ENCODE results near the gene ITGA2B.
A peak's percentile ranks its signal among the peaks of the same experiment; 100 is the strongest.
"Not testable (repeated sequence)": the region's sequence is repeated elsewhere in the genome, so short reads cannot be mapped to it uniquely, and the experiment has no call there.

The ITGA2B gene

DNA sequence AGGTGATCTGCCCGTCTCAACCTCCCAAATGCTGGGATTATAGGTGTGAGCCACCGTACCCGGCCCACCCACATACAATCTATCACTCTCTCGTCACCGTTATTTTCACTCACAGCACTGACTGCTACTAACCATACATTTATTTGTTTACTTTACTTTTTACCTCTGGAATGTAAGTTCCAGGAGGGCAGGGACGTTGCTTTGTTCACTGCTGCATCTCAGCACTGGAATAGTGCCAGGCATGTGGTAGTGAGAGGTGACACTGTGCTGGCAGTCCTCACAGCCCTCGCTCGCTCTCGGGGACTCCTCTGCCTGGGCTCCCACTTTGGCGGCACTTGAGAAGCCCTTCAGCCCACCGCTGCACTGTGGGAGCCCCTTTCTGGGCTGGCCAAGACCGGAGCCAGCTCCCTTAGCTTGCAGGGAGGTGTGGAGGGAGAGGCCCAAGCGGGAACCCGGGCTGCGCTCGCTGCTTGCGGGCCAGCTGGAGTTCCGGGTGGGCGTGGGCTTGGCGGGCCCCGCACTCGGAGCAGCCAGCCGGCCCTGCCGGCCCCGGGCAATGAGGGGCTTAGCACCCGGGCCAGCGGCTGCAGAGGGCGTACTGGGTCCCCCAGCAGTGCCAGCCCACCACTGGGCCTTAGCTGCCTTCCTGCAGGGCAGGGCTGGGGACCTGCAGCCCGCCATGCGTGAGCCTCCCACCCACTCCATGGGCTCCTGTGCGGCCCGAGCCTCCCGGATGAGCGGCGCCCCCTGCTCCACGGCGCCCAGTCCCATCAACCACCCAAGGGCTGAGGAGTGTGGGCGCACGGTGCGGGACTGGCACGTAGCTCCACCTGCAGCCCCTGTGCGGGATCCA, 20.8 kb downstream of the ITGA2B start:
- not testable (repeated sequence) for DNase-seq

DNA sequence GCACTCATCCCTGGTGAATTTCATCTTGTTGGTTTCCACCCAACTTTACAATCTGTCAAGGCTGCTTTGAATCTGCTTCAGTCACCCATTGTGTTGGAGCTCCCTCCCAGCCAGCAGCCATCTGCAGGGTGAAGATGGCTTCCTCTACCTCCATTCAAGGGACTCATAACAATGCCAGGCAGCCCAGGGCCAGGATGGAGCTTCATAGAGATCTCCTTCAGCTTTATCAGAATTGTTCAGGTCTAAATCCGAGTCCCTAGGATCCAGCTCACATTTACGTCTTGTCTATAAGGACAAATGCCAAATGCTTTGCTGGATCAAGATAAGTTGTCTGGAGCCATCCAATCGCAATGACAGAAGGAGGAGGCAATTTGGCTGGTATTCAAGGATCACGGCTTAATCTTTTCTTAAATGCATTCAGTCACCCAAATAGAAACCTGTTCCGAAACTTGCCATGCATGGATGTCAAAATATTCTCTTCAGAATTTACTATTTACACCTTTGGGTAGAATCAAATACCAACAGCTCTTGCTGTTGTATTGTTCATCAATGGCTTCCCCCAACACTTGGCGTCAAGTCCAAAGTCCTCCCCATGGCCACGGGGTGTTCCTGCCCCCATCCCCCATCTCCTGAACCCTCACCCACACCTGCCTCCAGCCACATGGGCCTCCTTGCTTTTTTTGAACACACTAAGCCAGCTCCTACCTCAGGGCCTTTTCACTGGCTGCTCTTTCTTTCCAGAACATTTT, 22.0 kb downstream of the ITGA2B start:
- no peak for DNase-seq

DNA sequence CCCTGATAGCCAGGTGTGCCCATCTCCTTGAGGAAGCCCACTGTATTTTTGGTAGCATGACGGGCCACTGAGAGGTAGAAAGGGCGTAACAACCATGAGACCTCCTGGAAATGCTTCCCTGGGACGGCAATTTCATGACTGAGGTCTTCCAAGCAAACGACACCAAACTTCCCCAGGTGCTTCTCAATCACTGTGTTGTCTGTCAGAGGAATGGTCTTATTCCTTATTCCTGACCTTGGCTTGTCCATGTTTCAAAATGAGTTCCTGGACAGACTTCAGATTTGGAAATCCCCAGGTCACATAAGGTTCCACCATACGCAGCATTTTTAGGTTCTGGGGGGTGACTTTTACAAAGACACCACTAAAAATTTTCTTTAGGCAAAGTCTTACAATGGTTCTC, 24.4 kb downstream of the ITGA2B start:
- DNase-seq: not testable (repeated sequence)

DNA sequence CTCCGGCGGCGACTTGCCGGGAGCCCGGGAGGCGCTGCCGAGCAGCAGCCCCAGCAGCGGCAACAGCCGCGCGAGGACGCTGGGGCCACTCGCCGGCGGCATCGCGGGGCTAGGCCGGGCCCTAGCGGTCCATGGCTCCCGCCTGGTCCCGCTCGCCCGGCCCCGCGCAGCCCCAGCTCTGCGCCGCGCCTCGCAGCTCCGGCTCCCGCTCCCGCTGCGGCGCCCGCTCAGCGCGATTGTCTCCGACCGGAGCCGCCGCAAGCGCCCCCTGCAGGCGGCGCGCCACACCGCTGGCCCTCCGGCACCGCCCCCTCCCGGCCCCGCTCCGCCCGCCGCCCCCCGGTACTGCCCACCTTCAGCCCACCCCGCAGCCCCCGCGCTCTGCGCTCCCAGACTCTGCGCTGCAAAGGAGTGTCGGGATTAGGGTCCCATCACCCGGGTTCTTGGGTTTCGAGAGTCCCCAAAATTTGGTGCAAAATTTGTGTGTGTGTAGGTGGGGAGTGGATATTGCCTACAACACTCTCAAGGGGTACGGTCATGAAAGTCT, 25.8 kb downstream of the ITGA2B start, which contains the start of gene FAM171A2:
Gene FAM171A2, minus strand, starts transcription at position 241 of the 547 bp plus-strand sequence. Its CDS starts 139 bp downstream, at position 102.
- peak; percentile 59 for DNase-seq

DNA sequence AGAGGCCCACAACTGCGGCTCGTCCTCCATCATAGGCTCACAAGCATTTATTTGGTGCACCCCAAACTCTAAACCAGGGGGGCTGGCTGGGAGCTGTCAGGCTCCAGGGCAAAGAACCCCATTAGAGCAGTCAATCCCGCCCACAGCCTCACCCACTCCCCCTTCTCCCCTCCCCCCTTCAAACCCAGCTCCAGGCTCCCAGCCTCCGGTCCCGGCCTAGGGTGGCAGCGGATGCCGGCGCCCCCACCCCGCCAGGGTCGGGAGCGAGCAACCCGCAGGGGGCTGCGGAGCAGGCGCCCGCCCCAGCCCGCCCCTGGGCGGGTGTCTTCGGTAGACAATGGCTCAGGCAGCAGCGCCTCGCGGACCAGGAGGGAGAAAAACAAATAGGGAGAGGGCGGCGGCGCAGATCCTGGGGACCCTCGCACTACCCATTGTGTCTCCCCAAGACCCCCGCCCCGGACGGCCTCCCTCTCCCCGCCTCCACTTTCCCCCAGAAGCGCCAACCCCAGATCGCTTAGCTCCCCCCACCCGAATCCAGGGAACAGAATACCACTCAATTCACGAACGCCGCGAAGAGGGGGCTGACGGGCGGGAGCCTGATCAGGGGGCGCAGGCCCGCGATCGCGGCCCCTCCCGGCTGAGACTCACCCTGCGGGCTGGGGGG, 26.4 kb downstream of the ITGA2B start:
- no peak for DNase-seq

DNA sequence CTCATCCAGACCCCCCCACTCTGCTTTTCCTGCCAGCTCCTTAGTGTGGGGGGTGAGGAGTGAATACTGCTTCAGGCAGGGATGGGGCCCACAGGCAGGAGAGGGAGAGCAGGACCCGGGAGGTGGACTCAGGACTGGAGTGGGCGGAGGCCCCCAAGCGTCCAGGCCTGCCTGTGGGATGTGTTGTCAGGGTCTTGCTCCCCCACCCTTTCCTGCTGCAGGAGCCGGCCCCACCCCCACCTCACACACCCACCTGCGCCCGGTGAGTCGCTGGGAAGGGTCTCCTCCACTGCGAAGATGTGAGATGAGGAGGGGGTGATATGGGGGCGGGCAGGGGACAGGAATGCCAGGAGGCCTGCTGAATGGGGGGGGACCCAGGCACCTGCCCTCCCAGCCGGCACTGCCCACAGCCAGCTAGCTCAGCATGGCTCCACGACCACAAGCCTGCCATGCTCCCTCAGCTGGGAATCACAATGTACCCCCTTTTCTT, 26.9 kb downstream of the ITGA2B start:
- no peak for DNase-seq

DNA sequence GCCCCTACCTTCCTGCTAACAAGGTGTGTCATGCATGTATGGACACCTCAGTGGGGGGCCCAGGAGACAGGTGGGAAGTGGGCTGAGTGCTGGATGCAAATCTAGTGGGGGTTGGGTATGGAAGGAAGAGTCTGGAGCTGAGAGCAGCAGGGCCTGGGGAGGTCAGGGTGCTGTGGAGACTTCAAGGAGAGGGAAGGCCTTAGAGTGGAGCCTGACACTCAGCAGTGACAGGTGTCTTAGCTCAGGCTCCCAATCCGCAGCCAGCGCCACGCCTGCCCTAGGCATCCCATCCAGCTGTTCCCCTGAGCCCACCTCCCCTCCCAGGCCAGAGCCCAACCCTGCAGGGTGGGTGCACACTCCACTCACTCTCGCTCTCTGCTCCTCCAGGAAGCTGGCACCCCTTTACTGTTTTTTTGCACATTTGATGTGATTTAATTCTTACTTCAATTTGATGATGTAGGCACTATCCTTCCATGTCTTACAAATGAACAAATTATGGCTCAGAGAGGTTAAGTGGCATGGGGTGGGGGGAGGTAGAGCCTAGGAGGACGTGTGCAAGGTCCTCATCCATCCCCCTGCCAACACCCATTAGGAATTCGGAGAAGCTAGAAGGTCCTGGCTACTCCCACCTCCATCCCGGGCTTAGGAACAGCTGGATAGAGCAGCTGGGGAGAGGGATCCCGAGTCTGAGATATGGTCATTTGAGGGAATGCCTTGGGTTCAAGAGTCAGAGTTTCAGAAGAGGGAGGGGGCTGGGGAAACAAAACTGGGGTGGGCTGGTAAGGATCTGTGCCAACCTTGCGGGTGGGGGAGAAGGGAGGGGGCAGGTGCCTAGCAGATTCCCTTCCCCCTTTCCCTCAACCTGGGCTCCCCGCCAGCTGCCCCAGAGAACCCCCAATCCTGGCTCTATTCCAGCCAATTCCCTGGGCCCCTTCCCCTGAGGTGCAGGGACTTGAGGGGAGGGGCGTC, 27.9 kb downstream of the ITGA2B start:
- no peak for DNase-seq

DNA sequence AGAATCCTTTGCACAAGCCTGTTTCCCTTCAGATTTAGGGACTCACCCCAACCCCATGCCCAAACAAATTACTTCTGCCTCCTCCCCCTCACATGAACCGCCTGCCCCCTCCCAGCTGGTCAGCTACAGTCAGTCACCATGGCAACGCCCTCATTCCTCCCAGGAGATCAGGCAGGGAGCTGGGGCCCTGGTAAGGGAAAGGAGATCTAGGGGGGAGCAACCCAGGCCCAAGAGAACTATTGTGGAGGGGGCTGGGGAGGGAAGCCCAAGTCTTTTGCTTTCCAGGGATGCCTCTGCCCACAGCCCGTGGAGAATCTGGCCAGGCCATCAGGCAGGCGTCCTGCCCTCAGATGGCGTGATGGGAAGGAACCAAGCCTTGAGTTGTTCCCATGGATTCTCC, 28.6 kb downstream of the ITGA2B start:
- peak; percentile 49 for DNase-seq

DNA sequence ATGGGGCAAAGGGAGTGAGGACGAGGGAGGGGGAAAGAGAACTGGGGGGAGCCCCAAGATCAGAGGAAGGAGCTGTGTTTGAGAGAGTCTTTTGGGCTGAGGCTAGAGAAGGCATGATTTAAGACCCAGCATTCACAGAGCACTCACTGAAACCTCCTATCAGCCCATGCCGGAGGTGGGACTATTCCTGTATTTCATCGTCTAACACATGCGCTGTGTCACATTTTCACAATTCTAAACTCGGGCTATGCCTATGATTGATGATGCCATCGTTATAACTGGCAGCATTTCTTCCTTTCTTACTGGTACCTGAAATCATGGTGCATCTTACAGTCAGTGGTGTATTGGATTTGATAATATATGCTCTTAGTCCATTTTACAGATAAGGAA, 29.3 kb downstream of the ITGA2B start:
- no peak for DNase-seq

DNA sequence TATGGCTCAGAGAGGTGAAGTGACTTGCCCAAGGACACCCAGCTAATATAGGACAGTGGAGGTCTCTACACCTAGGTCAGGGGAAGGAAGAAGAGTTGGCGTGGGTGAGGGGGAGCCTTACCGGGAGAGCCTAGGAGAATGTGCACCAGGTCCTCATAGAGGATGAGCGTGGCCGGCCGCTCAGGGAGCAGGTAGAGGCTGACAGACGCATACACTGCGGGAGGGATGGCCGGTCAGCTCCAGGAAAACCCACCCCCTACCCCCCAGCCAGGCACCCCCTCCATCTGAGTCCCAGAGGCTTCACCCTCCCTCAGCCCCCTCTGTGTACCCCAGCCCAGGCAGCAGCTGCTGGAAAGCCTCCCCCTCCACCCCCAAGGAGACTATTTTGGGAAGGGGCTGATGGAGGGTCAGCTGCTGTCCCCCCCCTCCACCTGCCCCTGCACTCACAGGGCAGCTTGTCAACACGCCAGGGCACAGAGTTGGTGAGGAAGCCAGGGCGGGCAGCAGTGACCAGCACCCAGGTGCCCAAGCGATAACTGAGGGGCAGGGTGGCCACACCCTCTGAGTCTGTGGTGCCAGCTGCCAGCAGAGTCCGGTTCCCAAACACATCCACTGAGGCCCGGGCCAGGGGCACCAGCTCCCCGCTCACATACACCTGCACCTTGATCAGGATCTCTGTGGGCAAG, 29.8 kb downstream of the ITGA2B start:
- no peak for DNase-seq

DNA sequence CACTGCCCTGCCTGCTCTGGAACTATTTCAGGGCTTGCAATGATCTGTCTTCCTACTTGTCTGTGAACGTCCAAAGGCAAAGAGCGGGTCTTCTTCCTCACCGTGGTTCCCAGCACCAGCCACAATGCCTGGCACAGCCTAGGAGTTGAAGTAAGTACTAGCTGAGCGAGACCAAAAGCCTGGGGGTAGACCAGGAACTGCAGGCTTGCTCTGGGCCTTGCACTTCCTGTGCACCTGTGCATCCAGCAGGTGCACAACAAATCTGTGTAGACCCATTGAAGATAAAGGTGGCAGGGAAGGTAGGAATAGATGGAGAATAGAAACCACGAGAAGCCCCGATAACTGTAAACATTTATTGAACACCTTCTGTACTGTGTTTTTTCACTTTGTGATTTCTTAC, 30.4 kb downstream of the ITGA2B start:
- no peak for DNase-seq

DNA sequence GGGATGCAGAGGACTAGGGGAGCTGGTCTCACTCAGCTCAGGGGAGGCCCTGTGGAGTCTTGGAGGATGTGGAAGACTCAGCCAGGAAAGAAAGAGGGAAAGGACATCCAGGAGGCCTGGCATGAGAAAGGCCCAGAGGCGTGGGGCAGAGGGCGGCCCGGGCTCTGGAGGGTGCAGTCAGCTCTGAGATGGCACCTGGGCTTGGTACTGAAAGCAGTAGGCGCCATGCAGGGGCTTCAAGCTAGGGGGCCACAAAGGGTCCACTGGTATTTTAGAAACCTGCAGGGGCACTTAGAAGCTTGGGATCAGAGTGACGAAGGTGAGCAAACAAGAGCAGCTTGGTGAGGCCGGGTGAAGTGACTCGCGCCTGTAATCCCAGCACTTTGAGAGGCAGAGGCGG, 31.4 kb downstream of the ITGA2B start:
- no peak for DNase-seq

DNA sequence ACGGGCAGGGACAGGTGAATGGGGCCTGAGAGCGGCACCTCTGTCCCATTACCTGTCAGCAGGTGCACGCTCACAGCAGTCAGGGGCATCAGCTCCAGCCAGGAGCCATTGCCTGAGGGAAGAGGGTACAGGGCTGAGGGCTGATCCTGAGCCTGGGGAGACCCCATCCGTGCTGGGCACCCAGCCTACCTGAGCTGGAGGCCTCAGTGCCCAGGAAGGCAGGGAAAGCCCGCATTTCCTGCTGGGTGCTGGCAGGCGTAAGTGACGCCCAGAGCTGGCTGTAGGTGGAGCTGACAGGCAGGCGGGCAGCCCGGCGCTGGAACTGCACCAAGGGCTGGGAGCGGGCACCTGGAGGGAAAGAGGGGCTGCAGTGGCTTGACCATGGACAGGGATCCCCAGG, 33.2 kb downstream of the ITGA2B start:
- DNase-seq: no peak

DNA sequence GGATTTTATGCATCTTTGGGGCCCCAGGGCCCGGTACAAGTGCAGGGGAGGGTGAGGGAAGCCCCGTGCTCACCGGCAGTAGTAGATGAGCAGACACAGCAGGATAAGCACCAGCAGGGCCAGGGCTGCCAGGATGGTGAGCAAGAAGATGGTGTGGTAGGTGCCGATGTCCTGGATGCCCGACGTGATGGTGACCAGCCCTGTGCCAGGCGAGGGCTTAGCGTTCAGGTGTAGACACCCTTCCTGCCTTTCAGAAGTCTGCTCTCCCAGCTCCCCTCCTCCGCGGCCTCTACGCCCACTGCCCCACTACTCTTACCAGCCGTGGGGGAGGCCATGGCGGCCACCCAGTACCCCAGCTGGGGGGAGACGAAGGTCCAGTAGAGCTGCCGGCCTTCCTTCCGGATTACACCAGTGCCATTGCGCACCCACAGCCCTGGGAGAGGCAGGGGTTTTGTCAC, 33.8 kb downstream of the ITGA2B start:
- DNase-seq: no peak

DNA sequence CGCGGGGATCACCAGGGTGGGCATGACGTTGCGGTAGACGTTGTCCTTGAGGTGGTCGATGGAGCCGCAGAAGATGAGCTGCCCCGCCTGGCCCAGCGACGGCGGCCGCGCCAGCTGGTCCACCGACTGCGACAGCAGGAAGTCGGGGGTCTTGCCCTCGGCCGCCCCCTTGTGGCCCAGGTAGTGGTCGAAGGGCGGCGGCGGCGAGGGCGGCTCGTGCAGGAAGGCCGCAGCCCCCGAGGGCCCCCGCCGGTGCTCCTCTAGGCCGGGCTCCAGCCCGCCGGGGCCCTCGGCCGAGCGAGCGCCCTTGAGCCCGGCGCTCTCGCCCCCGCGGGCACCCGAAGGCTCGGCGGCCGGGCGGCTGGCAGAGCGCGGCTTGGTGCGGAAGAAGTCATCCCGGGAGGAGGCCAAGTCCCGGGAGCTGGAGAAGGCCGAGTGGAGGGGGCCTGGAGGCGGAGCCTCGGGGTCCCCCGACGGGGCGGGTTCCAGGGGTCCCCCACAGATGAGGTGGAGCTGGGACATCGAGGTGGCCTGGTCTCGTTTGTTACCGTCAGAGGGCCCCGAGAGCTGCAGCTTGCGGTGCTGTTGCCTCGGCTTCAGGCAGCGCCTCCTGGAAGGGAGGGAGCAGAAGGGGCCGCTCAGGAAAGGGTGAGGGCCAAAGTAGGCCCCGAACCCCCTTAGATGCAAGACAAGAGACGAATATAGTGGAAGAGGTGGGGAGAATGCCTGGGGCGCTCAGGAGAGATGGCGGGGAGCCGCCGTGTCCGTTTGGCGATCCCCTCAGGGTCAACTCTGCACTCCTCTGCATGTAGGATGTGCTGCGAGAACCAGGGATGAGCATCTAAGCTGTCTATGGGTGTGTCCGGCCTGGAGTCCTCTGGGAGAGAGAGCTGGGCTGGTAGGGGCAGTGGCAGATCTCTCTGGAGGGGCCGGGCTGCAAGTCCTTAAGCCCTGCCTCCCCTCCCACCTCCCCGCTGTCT, 34.6 kb downstream of the ITGA2B start:
- DNase-seq: no peak

DNA sequence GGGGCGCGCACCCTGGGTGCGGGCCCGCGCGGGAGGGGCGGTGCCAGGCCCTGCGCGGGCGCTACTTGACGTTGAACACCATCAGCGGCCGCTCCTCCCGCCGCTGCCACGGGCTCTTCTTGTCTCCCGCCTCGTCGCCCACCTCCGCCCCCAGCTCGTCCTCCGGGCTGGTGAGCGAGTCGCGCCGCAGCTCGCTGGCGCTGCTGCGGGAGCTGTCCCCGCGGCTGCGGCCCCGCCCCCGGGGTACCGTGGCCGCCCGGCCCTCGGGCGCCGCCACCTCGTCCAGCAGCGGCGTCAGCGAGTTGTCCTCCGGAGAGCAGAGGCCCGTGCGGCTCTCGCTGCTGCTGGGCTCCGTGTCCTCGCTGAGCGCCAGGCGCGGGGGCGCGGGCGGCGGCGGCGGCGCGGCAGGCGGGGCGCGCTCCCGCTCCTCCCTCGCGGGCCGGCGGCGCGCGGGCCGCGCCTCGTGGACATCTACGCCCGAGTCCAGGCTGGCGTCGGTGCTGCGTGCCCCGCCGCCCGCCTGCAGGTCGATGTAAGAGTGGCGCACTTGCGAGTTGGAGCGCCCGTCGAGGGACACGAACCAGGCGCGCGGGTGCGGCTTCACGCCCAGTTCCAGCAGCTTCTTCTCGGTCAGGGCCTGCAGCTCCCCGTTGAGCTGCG, 35.6 kb downstream of the ITGA2B start:
- DNase-seq: no peak

DNA sequence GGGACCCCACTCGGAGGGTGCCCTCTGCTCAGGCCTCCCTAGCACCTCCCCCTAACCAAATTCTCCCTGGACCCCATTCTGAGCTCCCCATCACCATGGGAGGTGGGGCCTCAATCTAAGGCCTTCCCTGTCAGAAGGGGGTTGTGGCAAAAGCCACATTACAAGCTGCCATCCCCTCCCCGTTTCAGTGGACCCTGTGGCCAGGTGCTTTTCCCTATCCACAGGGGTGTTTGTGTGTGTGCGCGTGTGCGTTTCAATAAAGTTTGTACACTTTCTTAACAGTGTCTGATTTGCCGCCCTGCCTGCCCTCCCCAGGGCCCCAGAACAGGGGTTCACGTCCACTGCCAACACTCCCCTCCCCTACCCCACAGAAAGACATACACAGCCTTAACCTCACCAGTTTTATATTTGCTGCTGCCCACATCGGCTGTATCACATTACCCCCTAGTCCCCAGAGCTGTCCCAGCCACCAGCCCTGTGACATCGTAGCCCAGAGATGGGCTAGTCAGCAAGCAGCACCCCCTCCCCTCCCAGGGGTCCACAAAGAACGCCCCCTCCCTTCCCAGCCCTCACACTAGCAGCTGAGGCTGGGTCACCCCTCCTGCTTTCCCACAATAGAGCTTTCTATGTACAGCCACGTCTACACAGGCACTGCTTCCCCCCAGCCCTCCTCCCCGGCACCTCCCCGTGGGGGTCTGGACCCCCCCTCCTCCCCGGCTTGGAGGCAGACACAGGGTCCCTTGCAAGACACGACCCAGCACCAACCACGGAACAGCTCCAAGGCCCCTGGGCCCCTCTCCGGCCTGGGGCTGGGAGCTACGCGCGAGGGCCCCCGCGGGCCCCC, 36.4 kb downstream of the ITGA2B start:
- no peak for DNase-seq
